ENCODE measurements around the gene RIMBP2.

- TF ChIP-seq CTCF (IDR thresholded peaks at IDR 0.05; ENCODE audit: insufficient read depth, low read length) (no peak), POLR2AphosphoS5 (IDR thresholded peaks at IDR 0.05; ENCODE audit: low read depth) (no peak), REST (IDR thresholded peaks at IDR 0.05; ENCODE audit: insufficient replicate concordance, low read depth) (no peak), GABPA (IDR thresholded peaks at IDR 0.05; ENCODE audit: low read depth) (no peak)
Observed at GRCh38 chr12:130447655-130447965, 268.5 kb downstream of the RIMBP2 start.

Measured in HL-60 (cell line).